SJCRH30 (cell line): ENCODE data around the gene CRBN. TPM values are rescaled to one million over a fixed set of nuclear protein-coding genes. Genes with fewer than 3 reads are reported as not detected.

ENCODE experiments used
- DNase-seq, 2 experiments: peaks; one replicate each; pipeline ENCODE4 v3.0.0-alpha.2; 2015 to 2020
- H3K27ac ChIP-seq: fragments of 250-450 bp; sonication (Bioruptor Pico); 2 replicates; pipeline ENCODE4 v1.5.1; 2020; ENCODE audit warnings: mild to moderate bottlenecking, moderate library complexity
- H3K27me3 ChIP-seq: fragments of 250-450 bp; sonication (Bioruptor Pico); 2 replicates; pipeline ENCODE4 v1.5.1; 2020; ENCODE audit warnings: mild to moderate bottlenecking, moderate library complexity
- H3K36me3 ChIP-seq: fragments of 250-450 bp; sonication (Bioruptor Pico); 2 replicates; pipeline ENCODE4 v1.5.1; 2020; ENCODE audit warnings: mild to moderate bottlenecking, moderate library complexity
- H3K4me1 ChIP-seq: fragments of 250-450 bp; sonication (Bioruptor Pico); 2 replicates; pipeline ENCODE4 v1.5.1; 2020; ENCODE audit warnings: mild to moderate bottlenecking, moderate library complexity
- H3K4me3 ChIP-seq: fragments of 250-450 bp; sonication (Bioruptor Pico); 2 replicates; pipeline ENCODE4 v1.5.1; 2020; ENCODE audit warnings: mild to moderate bottlenecking, moderate library complexity
- H3K9me3 ChIP-seq: fragments of 250-450 bp; sonication (Bioruptor Pico); replicated peaks from 2 replicates; pipeline ENCODE4 v1.5.1; 2020; ENCODE audit warnings: mild to moderate bottlenecking, moderate library complexity
- total RNA-seq: library from RNA; depleted of rRNA; stranded (reverse); fragments of >200 nt; shearing (Covaris generic); gene quantifications from 2 replicates; pipeline ENCODE4 v1.2.3, GENCODE V29; 2014; rRNA removed

Gene CRBN
- total RNA-seq, 1 experiment from 2014 or later: 37.4 TPM

GRCh38 chr3:3109407-3110298 is 69.8 kb downstream of the CRBN start:
- Histone ChIP-seq H3K4me3 (no peak overlapping the region), H3K4me1 (no peaks in the 10 kb centered on the region), H3K27me3 (no peaks in the 10 kb centered on the region), H3K9me3 (no peaks in the 10 kb centered on the region), H3K27ac (no peak overlapping the region), H3K36me3 (no peaks in the 10 kb centered on the region)
- no peak for DNase-seq

GRCh38 chr3:3107858-3108257 is 71.6 kb downstream of the CRBN start:
- H3K4me3 ChIP-seq: no peak overlapping the region

DNA sequence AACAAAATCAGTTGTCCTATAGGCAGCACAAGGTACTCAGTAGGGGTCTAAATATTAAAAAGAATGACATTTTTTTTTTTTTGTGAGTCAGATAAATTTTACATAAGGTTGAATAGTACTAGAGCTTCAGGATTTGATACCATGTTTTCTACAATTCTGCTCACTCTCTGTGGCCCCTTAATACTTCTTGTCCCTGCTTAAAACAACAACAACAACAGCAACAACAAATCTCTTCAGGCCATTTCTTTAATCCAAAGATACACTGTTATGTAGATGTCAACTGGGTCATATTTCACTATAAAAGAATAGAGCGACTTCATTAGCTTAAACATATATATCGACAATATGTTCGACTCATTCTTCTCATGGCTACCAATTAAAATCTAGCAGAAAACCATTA is 72.3 kb downstream of the CRBN start:
- Histone ChIP-seq H3K9me3 (no peaks in the 10 kb centered on the region), H3K4me3 (no peak overlapping the region), H3K4me1 (no peaks in the 10 kb centered on the region), H3K27me3 (no peaks in the 10 kb centered on the region), H3K27ac (no peak overlapping the region), H3K36me3 (no peaks in the 10 kb centered on the region)
- no peak for DNase-seq

More at GRCh38 chr3:3107858-3108257, 71.6 kb downstream of the CRBN start:
- Histone ChIP-seq H3K9me3 (no peaks in the 10 kb centered on the region), H3K36me3 (no peaks in the 10 kb centered on the region), H3K27me3 (no peaks in the 10 kb centered on the region), H3K4me1 (no peaks in the 10 kb centered on the region), H3K27ac (no peak overlapping the region)
- DNase-seq: no peak

DNA sequence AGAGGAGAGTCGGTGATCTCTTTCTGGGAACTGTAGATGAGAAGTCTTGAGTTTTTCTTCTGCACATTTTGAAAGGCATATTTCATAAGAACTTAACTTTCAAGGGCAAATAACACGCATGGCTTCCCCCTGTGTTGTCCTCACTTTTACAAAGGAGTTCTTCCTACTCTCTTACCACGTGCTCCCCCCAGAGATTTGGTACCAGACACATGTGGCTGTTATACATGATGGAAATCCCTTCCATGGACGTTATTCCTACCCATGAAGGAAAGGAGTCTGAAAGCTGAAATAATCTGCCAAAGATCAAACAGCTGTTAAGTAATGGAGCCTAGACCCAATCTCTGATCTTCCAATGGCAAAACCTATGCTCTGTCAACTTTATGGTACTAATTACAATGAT is 73.7 kb downstream of the CRBN start:
- no peak for DNase-seq
- Histone ChIP-seq H3K9me3 (no peaks in the 10 kb centered on the region), H3K27me3 (no peaks in the 10 kb centered on the region), H3K4me1 (no peaks in the 10 kb centered on the region), H3K4me3 (no peak overlapping the region), H3K36me3 (no peaks in the 10 kb centered on the region), H3K27ac (no peak overlapping the region)

DNA sequence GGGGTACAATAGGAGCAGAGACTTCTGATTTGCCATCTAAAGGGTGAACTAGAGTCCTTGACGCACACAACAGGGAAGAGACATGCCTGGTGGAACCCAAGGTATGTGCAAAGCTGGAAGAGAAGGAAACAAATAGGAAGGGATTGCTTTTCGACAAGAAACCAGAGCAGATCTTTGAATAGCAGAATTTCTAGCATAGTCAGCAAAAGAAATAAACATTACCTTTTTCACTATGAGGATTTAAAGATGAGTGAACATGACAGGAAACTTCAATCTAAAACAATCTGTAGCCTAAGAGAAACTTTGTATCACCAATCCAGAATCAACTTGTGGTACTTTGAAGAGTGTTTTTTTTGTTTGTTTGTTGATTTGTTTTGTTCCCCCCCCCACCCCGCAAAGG is 74.2 kb downstream of the CRBN start:
- H3K27me3 ChIP-seq: no peaks in the 10 kb centered on the region
- no peak for DNase-seq
- H3K4me1 ChIP-seq: no peaks in the 10 kb centered on the region
- H3K36me3 ChIP-seq: no peaks in the 10 kb centered on the region
- H3K4me3 ChIP-seq: no peak overlapping the region
- no peak overlapping the region for H3K27ac ChIP-seq
- H3K9me3 ChIP-seq: no peaks in the 10 kb centered on the region

- no peak for DNase-seq
- H3K27me3 ChIP-seq: no peaks in the 10 kb centered on the region
- H3K36me3 ChIP-seq: no peaks in the 10 kb centered on the region
These were observed 76.7 kb downstream of the CRBN start for GRCh38 chr3:3102751-3103150.

DNA sequence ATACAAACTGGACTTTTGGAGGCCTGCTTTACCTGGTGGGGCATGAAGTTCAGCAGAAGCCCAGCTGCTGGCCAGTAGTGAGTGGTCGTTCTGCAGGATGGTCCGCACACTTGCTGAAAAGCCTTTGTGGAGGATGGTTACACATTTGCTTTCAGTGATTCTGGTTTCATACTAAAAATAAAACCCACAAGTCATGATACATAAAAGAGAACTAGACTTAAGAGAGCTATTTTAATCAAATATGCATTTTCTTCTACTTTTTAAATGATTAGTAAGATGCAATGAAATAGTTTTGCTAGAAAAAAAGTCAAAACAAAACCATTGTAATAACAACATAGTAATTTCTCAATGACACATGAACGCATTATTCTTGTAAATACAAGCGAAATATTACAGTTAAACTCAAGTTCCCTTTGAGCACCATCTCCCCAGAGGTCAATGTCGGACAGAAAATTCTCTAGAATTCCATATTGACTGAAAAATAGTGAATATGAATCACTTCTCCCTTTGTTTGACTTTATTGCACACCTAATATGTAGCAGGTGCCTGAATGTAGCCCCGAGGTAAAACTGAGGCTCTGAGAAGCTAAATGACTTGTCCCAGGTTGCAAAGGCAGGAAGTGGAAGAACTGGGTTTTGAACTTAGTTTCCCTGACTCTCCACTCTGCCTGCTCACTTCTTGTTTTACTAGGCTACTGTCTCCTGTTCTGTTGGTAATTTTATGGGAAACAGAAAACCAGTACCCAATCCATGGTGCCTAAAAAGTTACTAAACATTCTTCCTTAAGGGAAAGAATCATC is 77.6 kb downstream of the CRBN start:
- Histone ChIP-seq H3K36me3 (no peaks in the 10 kb centered on the region), H3K4me1 (no peaks in the 10 kb centered on the region), H3K27ac (no peak overlapping the region), H3K9me3 (no peaks in the 10 kb centered on the region), H3K27me3 (no peaks in the 10 kb centered on the region), H3K4me3 (no peak overlapping the region)
- DNase-seq: no peak

More at GRCh38 chr3:3102751-3103150, 76.7 kb downstream of the CRBN start:
- no peaks in the 10 kb centered on the region for H3K4me1 ChIP-seq
- H3K27ac ChIP-seq: no peak overlapping the region
- no peaks in the 10 kb centered on the region for H3K9me3 ChIP-seq
- no peak overlapping the region for H3K4me3 ChIP-seq

Other genes starting within 250 kb of the CRBN start
- gene IL5RA, start 69.3 kb downstream of the CRBN start, total RNA-seq: not detected in 2 replicates
- 26.3 and 34.3 TPM in 2 replicates for gene TRNT1, start 52.8 kb downstream of the CRBN start, total RNA-seq